H1 (cell line): Measurements from ENCODE around the gene KATNIP. TPM values are rescaled to one million over a fixed set of nuclear protein-coding genes. Genes with fewer than 3 reads are reported as not detected.

Experiments used
- CTCF ChIA-PET: fragments of 300-600 bp; sonication (Branson Sonifier 250); formaldehyde crosslinking; loops from one replicate; lab custom pipeline; 2021; ENCODE audit not compliant: partially characterized antibody; lab: Charles Lee
- POLR2A ChIA-PET: fragments of 300-600 bp; sonication (Branson Sonifier 250); formaldehyde crosslinking; loops from one replicate; lab custom pipeline; 2021; ENCODE audit warnings: inconsistent platforms; ENCODE audit not compliant: partially characterized antibody; lab: Charles Lee
- DNase-seq, 2 experiments: peaks; one replicate each; pipeline versions ENCODE4 v3.0.0 to v3.0.0-alpha.2; 2010 to 2022; ENCODE audit warnings: low spot score in 2 of 2, low read depth in 1 of 2, mixed read lengths in 1 of 2
- FAIRE-seq: peaks from 2 replicates; lab custom pipeline; 2011; peaks lifted over from hg19 to GRCh38; lab: Jason Lieb, UNC
- H2AFZ ChIP-seq: 2 replicates; pipeline ENCODE4 v1.8.1; 2012; ENCODE audit warnings: low read length, inconsistent platforms
- H2AK5ac ChIP-seq: 2 replicates; pipeline ENCODE4 v1.6.1; 2013; ENCODE audit warnings: low read depth, low read length
- H2BK120ac ChIP-seq: replicated peaks from 2 replicates; pipeline ENCODE3; 2013; ENCODE audit warnings: low read depth, low read length, inconsistent platforms
- H2BK12ac ChIP-seq: 2 replicates; pipeline ENCODE4 v1.6.1; 2013; ENCODE audit warnings: low read depth, low read length
- H2BK15ac ChIP-seq: 2 replicates; pipeline ENCODE4 v1.6.1; 2013; ENCODE audit warnings: low read length
- H2BK20ac ChIP-seq: 2 replicates; pipeline ENCODE4 v1.6.1; 2013; ENCODE audit warnings: low read length
- H2BK5ac ChIP-seq: 2 replicates; pipeline ENCODE4 v1.6.1; 2013; ENCODE audit warnings: low read depth, low read length
- H3K14ac ChIP-seq: 2 replicates; pipeline ENCODE4 v1.6.1; 2013; ENCODE audit warnings: inconsistent platforms; ENCODE audit not compliant: insufficient read length
- H3K18ac ChIP-seq: 2 replicates; pipeline ENCODE4 v1.6.1; 2013; ENCODE audit warnings: low read length; ENCODE audit errors: extremely low read depth
- H3K23ac ChIP-seq: 2 replicates; pipeline ENCODE4 v1.6.1; 2013; ENCODE audit warnings: inconsistent platforms; ENCODE audit not compliant: insufficient read length
- H3K23me2 ChIP-seq: 2 replicates; pipeline ENCODE4 v1.6.1; 2013; ENCODE audit warnings: low read depth, low read length
- H3K27ac ChIP-seq: 2 replicates; pipeline ENCODE4 v1.6.1; 2011; ENCODE audit warnings: low read depth, low read length, inconsistent platforms
- H3K27me3 ChIP-seq, 4 experiments: replicated peaks in 1 of 4; 1 replicate in 1 of 4; 2 replicates in 3 of 4; pipeline versions ENCODE4 v1.6.1 to v1.8.1; 2011 to 2013; ENCODE audit warnings: low read length in 3 of 4, mild to moderate bottlenecking in 3 of 4, inconsistent platforms in 2 of 4, mixed read lengths in 2 of 4, moderate library complexity in 1 of 4; ENCODE audit not compliant: control insufficient read depth in 3 of 4, insufficient read depth in 3 of 4; ENCODE audit errors: extremely low read depth in 1 of 4
- H3K36me3 ChIP-seq, 4 experiments: 2 replicates each; pipeline versions ENCODE4 v1.6.1 to v1.8.1; 2011 to 2013; ENCODE audit warnings: mild to moderate bottlenecking in 4 of 4, low read length in 3 of 4, moderate library complexity in 2 of 4, control low read depth in 1 of 4, inconsistent platforms in 1 of 4; ENCODE audit not compliant: insufficient read depth in 4 of 4, control insufficient read depth in 2 of 4
- H3K4ac ChIP-seq: replicated peaks from 2 replicates; pipeline ENCODE3; 2013; ENCODE audit warnings: low read length, low read depth, mixed read lengths, inconsistent platforms; ENCODE audit not compliant: insufficient read length
- H3K4me1 ChIP-seq, 4 experiments: replicated peaks in 1 of 4; 1 replicate in 1 of 4; 2 replicates in 3 of 4; pipeline versions ENCODE4 v1.6.1 to v1.8.1; 2011 to 2013; ENCODE audit warnings: low read length in 3 of 4, inconsistent platforms in 2 of 4, mixed read lengths in 1 of 4; ENCODE audit not compliant: insufficient read depth in 4 of 4, control insufficient read depth in 3 of 4
- H3K4me2 ChIP-seq, 2 experiments: 2 replicates each; pipeline versions ENCODE4 v1.6.1 to v1.8.1; 2011 to 2013; ENCODE audit warnings: low read depth in 2 of 2, low read length in 2 of 2, control low read depth in 1 of 2, inconsistent platforms in 1 of 2, mild to moderate bottlenecking in 1 of 2; ENCODE audit not compliant: insufficient read depth in 1 of 2
- H3K4me3 ChIP-seq, 4 experiments: fragments of 200-600, 300-600 bp in 1 of 4; sonication (generic), shearing (Covaris generic), sonication (Bioruptor Twin) in 1 of 4; 2 replicates each; pipeline versions ENCODE4 v1.5.1 to v1.8.1; 2011 to 2016; ENCODE audit warnings: low read length in 4 of 4, low read depth in 3 of 4, control low read depth in 2 of 4, inconsistent platforms in 2 of 4, mild to moderate bottlenecking in 2 of 4, mixed read lengths in 1 of 4, moderate library complexity in 1 of 4; ENCODE audit not compliant: insufficient read depth in 2 of 4; ENCODE audit errors: extremely low read depth in 1 of 4
- H3K56ac ChIP-seq: replicated peaks from 2 replicates; pipeline ENCODE3; 2013; ENCODE audit warnings: low read depth, mild to moderate bottlenecking, mixed read lengths, low read length, inconsistent platforms; ENCODE audit not compliant: insufficient read length
- H3K79me1 ChIP-seq: 2 replicates; pipeline ENCODE4 v1.6.1; 2013; ENCODE audit warnings: low read depth, low read length, control low read depth
- H3K79me2 ChIP-seq, 2 experiments: 2 replicates each; pipeline versions ENCODE4 v1.6.1 to v1.8.1; 2012 to 2013; ENCODE audit warnings: low read length in 2 of 2, mild to moderate bottlenecking in 2 of 2, inconsistent platforms in 1 of 2; ENCODE audit not compliant: insufficient read depth in 2 of 2, control insufficient read depth in 1 of 2
- H3K9ac ChIP-seq, 4 experiments: replicated peaks in 1 of 4; 1 replicate in 1 of 4; 2 replicates in 3 of 4; pipeline versions ENCODE4 v1.6.1 to v1.8.1; 2011 to 2013; ENCODE audit warnings: low read depth in 3 of 4, low read length in 3 of 4, control low read depth in 2 of 4, mild to moderate bottlenecking in 2 of 4, moderate library complexity in 2 of 4, inconsistent platforms in 1 of 4; ENCODE audit errors: extremely low read depth in 1 of 4
- H3K9me3 ChIP-seq, 2 experiments: 2 replicates each; pipeline versions ENCODE4 v1.6.1 to v1.8.1; 2012 to 2013; ENCODE audit warnings: mild to moderate bottlenecking in 2 of 2, moderate library complexity in 2 of 2, control low read depth in 1 of 2, inconsistent platforms in 1 of 2, low read depth in 1 of 2, low read length in 1 of 2, mixed read lengths in 1 of 2; ENCODE audit not compliant: insufficient read depth in 2 of 2
- H4K20me1 ChIP-seq, 2 experiments: replicated peaks in 1 of 2; 2 replicates each; pipeline versions ENCODE3 to v1.8.1; 2011 to 2013; ENCODE audit warnings: inconsistent platforms in 2 of 2, low read length in 2 of 2, mild to moderate bottlenecking in 1 of 2; ENCODE audit not compliant: insufficient read depth in 2 of 2, control insufficient read depth in 1 of 2
- H4K5ac ChIP-seq: 2 replicates; pipeline ENCODE4 v1.6.1; 2013; ENCODE audit warnings: low read length, low read depth, mixed read lengths, inconsistent platforms; ENCODE audit not compliant: insufficient read length
- H4K8ac ChIP-seq: 2 replicates; pipeline ENCODE4 v1.8.0; 2013; ENCODE audit warnings: mild to moderate bottlenecking, moderate library complexity, low read length, inconsistent platforms; ENCODE audit not compliant: insufficient read depth; ENCODE audit errors: extremely low read depth
- H4K91ac ChIP-seq: replicated peaks from 2 replicates; pipeline ENCODE3; 2013; ENCODE audit warnings: low read length, mixed read lengths, inconsistent platforms; ENCODE audit not compliant: insufficient read length
- CHD1 ChIP-seq: IDR thresholded peaks from 2 replicates; pipeline ENCODE4 v1.6.1; 2012; ENCODE audit warnings: low read depth, low read length, improper control_type of control experiment
- HDAC6 ChIP-seq: IDR thresholded peaks from one replicate; pipeline ENCODE4 v1.7.1; 2012; ENCODE audit warnings: low read depth, mild to moderate bottlenecking, inconsistent platforms, low read length, moderate library complexity
- JUN ChIP-seq: IDR thresholded peaks from 2 replicates; pipeline ENCODE4 v1.6.1; 2011; ENCODE audit warnings: low read depth, mild to moderate bottlenecking, improper control_type of control experiment, low read length
- JUND ChIP-seq: IDR thresholded peaks from 2 replicates; pipeline ENCODE4 v1.6.1; 2011; ENCODE audit warnings: mild to moderate bottlenecking, improper control_type of control experiment, low read length
- NANOG ChIP-seq: IDR thresholded peaks from 2 replicates; pipeline ENCODE4 v1.6.1; 2011; ENCODE audit warnings: low read length, low read depth, mild to moderate bottlenecking, inconsistent platforms; ENCODE audit not compliant: insufficient read depth, poor library complexity, severe bottlenecking
- SP1 ChIP-seq: IDR thresholded peaks from 2 replicates; pipeline ENCODE4 v1.6.1; 2011; ENCODE audit warnings: low read depth, low read length
- SUZ12 ChIP-seq: fragments of 200-600 bp; sonication (generic); IDR thresholded peaks from 2 replicates; pipeline ENCODE4 v1.6.1; 2012; ENCODE audit warnings: mild to moderate bottlenecking, inconsistent platforms, low read length, moderate library complexity, mixed read lengths
- WGBS, 2 experiments: shearing (Covaris generic) in 1 of 2; methylation state at CpG; one replicate each; pipeline versions ENCODE4 v1.1.6 to v1.1.7; 2013 to 2015; ENCODE audit warnings: low lambda C conversion rate in 2 of 2, mixed read lengths in 2 of 2, inconsistent platforms in 1 of 2, low coverage in 1 of 2, missing lambda C conversion rate in 1 of 2; ENCODE audit not compliant: insufficient replicate concordance in 2 of 2, insufficient coverage in 1 of 2, insufficient read length in 1 of 2; ENCODE audit errors: extremely low coverage in 1 of 2, missing lambda C conversion rate in 1 of 2; 5-methylcytosine and 5-hydroxymethylcytosine counted together
- polyA plus RNA-seq, 7 experiments: library from polyadenylated mRNA; depleted of rRNA in 3 of 7; stranded (reverse) in 5 of 7; unstranded in 2 of 7; fragments of >200 nt in 5 of 7; fragments of 200-250 nt in 2 of 7; gene quantifications; 1 replicate in 5 of 7; 2 replicates in 1 of 7; 4 replicates in 1 of 7; pipeline versions ENCODE4 v1.2.1 to v1.2.3, GENCODE V29; 2011 to 2013; ENCODE audit warnings: missing spikeins in 2 of 7, mixed read lengths in 2 of 7
- total RNA-seq: library from RNA; stranded (reverse); fragmentation: NEBNext Ultra II Directional; extraction: Animal tissue kit (Norgen Biotek cat#: 25700); gene quantifications from 2 replicates; pipeline ENCODE4 v1.2.1, GENCODE V29; 2021
- TF ChIP-seq, protein P1 (sequence below): IDR thresholded peaks from 2 replicates; pipeline ENCODE4 v1.6.1; 2011; ENCODE audit warnings: low read length, improper control_type of control experiment

The KATNIP gene
- total and polyA plus RNA-seq, 2 of the 8 experiments (the other 6 are each of a cell fraction or from before 2014, with no cell fraction given): 7.9 to 20.0 TPM

DNA sequence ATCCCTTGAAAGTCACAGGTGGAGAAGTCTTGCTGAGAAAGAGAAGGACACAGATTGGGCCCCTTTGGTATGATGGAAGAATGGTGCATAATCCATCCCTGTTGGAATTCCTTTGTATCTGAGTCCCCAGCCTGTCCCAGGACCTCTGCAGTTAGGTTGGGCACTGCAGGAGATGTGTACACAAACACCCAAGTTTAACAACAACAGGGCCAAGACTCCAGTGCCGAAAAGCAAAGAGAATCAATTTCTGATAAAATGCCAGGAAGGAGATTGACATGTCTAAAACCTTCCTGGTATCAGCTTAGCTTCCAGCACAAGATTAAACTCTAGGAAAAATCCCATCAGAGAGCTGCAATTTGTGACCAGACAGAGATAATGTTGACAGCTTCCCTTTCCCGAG lies 32.9 kb downstream of the KATNIP start:
- no peak overlapping the region for H2BK12ac ChIP-seq
- H3K4me3 ChIP-seq: no peak overlapping the region
- no peaks in the 10 kb centered on the region for H3K27me3 ChIP-seq
- no peak overlapping the region for H3K56ac ChIP-seq
- no peak overlapping the region for H3K23ac ChIP-seq
- H2AK5ac ChIP-seq: no peak overlapping the region
- H3K27ac ChIP-seq: no peak overlapping the region
- no peak overlapping the region for H2BK15ac ChIP-seq
- no peak overlapping the region for H2BK20ac ChIP-seq
- no peak overlapping the region for H2AFZ ChIP-seq
- no peak overlapping the region for H4K8ac ChIP-seq
- peaks cover 0 to 1% of the 10 kb centered on the region in 2 experiments for H4K20me1 ChIP-seq
- H3K9ac ChIP-seq: no peak overlapping the region
- no peak for FAIRE-seq
- TF ChIP-seq JUN (no peak), SP1 (no peak), JUND (no peak), NANOG (no peak), CHD1 (no peak), SUZ12 (no peak), HDAC6 (no peak)
- TF ChIP-seq, protein P1, sequence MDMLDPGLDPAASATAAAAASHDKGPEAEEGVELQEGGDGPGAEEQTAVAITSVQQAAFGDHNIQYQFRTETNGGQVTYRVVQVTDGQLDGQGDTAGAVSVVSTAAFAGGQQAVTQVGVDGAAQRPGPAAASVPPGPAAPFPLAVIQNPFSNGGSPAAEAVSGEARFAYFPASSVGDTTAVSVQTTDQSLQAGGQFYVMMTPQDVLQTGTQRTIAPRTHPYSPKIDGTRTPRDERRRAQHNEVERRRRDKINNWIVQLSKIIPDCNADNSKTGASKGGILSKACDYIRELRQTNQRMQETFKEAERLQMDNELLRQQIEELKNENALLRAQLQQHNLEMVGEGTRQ: no peak
- DNase-seq: no peak
- no peaks in the 10 kb centered on the region for H3K36me3 ChIP-seq
- H4K5ac ChIP-seq: no peak overlapping the region
- H3K9me3 ChIP-seq: no peaks in the 10 kb centered on the region
- no peaks in the 10 kb centered on the region for H3K79me2 ChIP-seq
- no peak overlapping the region for H4K91ac ChIP-seq
- CTCF ChIA-PET: interaction anchor here (0.7 to 1.6 kb wide), 3 partner anchors 9 to 18 kb away, joined by 3 to 4 read pairs (median 4); no protein-coding TSS in a partner anchor
- WGBS, 2 experiments: 89% methylated on average over 2 of the region's 2 CpGs; no CpG with 5 or more reads in 1 of the 2 experiments
- no peak overlapping the region for H2BK120ac ChIP-seq
- H3K4ac ChIP-seq: no peak overlapping the region
- H2BK5ac ChIP-seq: no peak overlapping the region
- POLR2A ChIA-PET: no interaction called here
- no peaks in the 10 kb centered on the region for H3K23me2 ChIP-seq
- no peak overlapping the region for H3K14ac ChIP-seq
- 0 out of 7 replicates have a peak, but pooled peaks cover 0 to 2% (median 0%) of the 10 kb centered on the region in 4 experiments for H3K4me1 ChIP-seq
- H3K18ac ChIP-seq: no peak overlapping the region
- no peak overlapping the region; a peak in 1 of 4 replicates for H3K4me2 ChIP-seq
- no peaks in the 10 kb centered on the region for H3K79me1 ChIP-seq
